ENCODE data around the gene ACER1.
A peak's percentile ranks its signal among the peaks of the same experiment; 100 is the strongest.
"Not testable (repeated sequence)": the region's sequence is repeated elsewhere in the genome, so short reads cannot be mapped to it uniquely, and the experiment has no call there.

Gene ACER1

GRCh38 chr19:6359568-6360341 is 26.3 kb upstream of the ACER1 start:
- DNase-seq (ENCODE audit: low read depth), result no peak
- in situ Hi-C loops (cut with HindIII; ENCODE audit: low sequenced_read_pairs), result no loop called here
- no peak for TF ChIP-seq CTCF (IDR thresholded peaks at IDR 0.05; ENCODE audit: low read depth, low read length, missing control alignments)
- H3K4me3 ChIP-seq (ENCODE audit: low read depth, low read length), result no peak overlapping the region

GRCh38 chr19:6358003-6358402 is 24.6 kb upstream of the ACER1 start:
- no peak overlapping the region for H3K4me3 ChIP-seq (ENCODE audit: low read depth, low read length)
- TF ChIP-seq CTCF (IDR thresholded peaks at IDR 0.05; ENCODE audit: low read depth, low read length, missing control alignments), result no peak
- DNase-seq (ENCODE audit: low read depth), result no peak
- in situ Hi-C loops (cut with HindIII; ENCODE audit: low sequenced_read_pairs), result no loop called here

- in situ Hi-C loops (cut with HindIII; ENCODE audit: low sequenced_read_pairs), result no loop called here
- TF ChIP-seq CTCF (IDR thresholded peaks at IDR 0.05; ENCODE audit: low read depth, low read length, missing control alignments), result no peak
- no peak for DNase-seq (ENCODE audit: low read depth)
- no peak overlapping the region for H3K4me3 ChIP-seq (ENCODE audit: low read depth, low read length)
These were observed 23.8 kb upstream of the ACER1 start for GRCh38 chr19:6357174-6357573.

- in situ Hi-C loops (cut with HindIII; ENCODE audit: low sequenced_read_pairs); H3K4me3 ChIP-seq (ENCODE audit: low read depth, low read length); DNase-seq (ENCODE audit: low read depth): not testable (repeated sequence)
These were observed 22.1 kb upstream of the ACER1 start for GRCh38 chr19:6355321-6356040.

GRCh38 chr19:6354098-6354674 is 20.8 kb upstream of the ACER1 start:
- no peak overlapping the region for H3K4me3 ChIP-seq (ENCODE audit: low read depth, low read length)
- in situ Hi-C loops (cut with HindIII; ENCODE audit: low sequenced_read_pairs), result no loop called here
- DNase-seq (ENCODE audit: low read depth), result no peak
- TF ChIP-seq CTCF (IDR thresholded peaks at IDR 0.05; ENCODE audit: low read depth, low read length, missing control alignments), result peak; percentile 46

GRCh38 chr19:6352381-6353165 is 19.2 kb upstream of the ACER1 start:
- DNase-seq (ENCODE audit: low read depth), result no peak
- in situ Hi-C loops (cut with HindIII; ENCODE audit: low sequenced_read_pairs), result no loop called here
- no peak overlapping the region for H3K4me3 ChIP-seq (ENCODE audit: low read depth, low read length)
- no peak for TF ChIP-seq CTCF (IDR thresholded peaks at IDR 0.05; ENCODE audit: low read depth, low read length, missing control alignments)

Data from astrocyte of the cerebellum (primary cell).